Stomach (tissue), 9 donors: ENCODE measurements around the gene STX4. TPM values are rescaled to one million over a fixed set of nuclear protein-coding genes. Genes with fewer than 3 reads are reported as not detected.
A peak's percentile ranks its signal among the peaks of the same experiment; 100 is the strongest.

Experiments used
- DNase-seq, 2 donors: peaks; one replicate each; pipeline versions ENCODE4 v3.0.0 to v3.0.0-alpha.2; 2013 to 2019
- H3K27ac ChIP-seq, 5 donors: fragments of 200-600 bp in 4 of 5; sonication (generic) in 4 of 5; one replicate each; pipeline ENCODE4 v1.5.1; 2013 to 2019; ENCODE audit warnings: mild to moderate bottlenecking in 1 of 5, moderate library complexity in 1 of 5
- H3K27me3 ChIP-seq, 3 donors: fragments of 200-600 bp; sonication (generic); one replicate each; pipeline ENCODE4 v1.5.1; 2017 to 2019; ENCODE audit warnings: mixed run types in 1 of 3
- H3K36me3 ChIP-seq, 4 donors: fragments of 200-600 bp; sonication (generic); 1 replicate in 3 of 4; 2 replicates in 1 of 4; pipeline ENCODE4 v1.5.1; 2016 to 2019
- H3K4me1 ChIP-seq, 4 donors: fragments of 200-600 bp; sonication (generic); one replicate each; pipeline ENCODE4 v1.5.1; 2016 to 2019
- H3K4me3 ChIP-seq, 4 donors: fragments of 200-600 bp; sonication (generic) in 3 of 4; one replicate each; pipeline ENCODE4 v1.5.1; 2016 to 2019; ENCODE audit warnings: mild to moderate bottlenecking in 1 of 4
- H3K9me3 ChIP-seq, 4 donors: fragments of 200-600 bp; sonication (generic); one replicate each; pipeline ENCODE4 v1.5.1; 2016 to 2019
- CTCF ChIP-seq, 7 experiments: fragments of 450-650 bp in 4 of 7; fragments of 200-600 bp in 3 of 7; sonication (generic) in 3 of 7; IDR thresholded peaks; one replicate each; pipeline ENCODE4 v1.5.1; 2016 to 2019; ENCODE audit warnings: antibody characterized with exemption in 7 of 7, control low read depth in 2 of 7, mild to moderate bottlenecking in 1 of 7
- EP300 ChIP-seq: sonication (generic); formaldehyde crosslinking; IDR thresholded peaks from one replicate; pipeline ENCODE4 v1.6.1; 2017; ENCODE audit warnings: antibody characterized with exemption
- POLR2A ChIP-seq, 4 donors: fragments of 450-650 bp; IDR thresholded peaks; one replicate each; pipeline ENCODE4 v1.6.1; 2016; ENCODE audit warnings: antibody characterized with exemption in 4 of 4, control low read depth in 2 of 4, mild to moderate bottlenecking in 1 of 4, moderate library complexity in 1 of 4
- POLR2AphosphoS5 ChIP-seq, 3 donors: sonication (generic); formaldehyde crosslinking; IDR thresholded peaks; one replicate each; pipeline ENCODE4 v1.6.1; 2016; ENCODE audit warnings: antibody characterized with exemption in 3 of 3
- WGBS, 5 donors: extraction: QIAGEN DNeasy Blood & Tissue Kit in 3 of 5; methylation state at CpG; one replicate each; pipeline versions ENCODE4 v1.1.5 to v1.1.7; 2013 to 2018; 5-methylcytosine and 5-hydroxymethylcytosine counted together
- intact Hi-C: fragments of 100-400 bp; cut with DNase I; formaldehyde crosslinking; loops from one replicate; pipeline ENCODE4 v1.15.1; 2023; ENCODE audit warnings: low total_unique reads
- polyA plus RNA-seq, 3 donors: library from polyadenylated mRNA; stranded (reverse); fragments of 200-250 nt; gene quantifications; one replicate each; pipeline ENCODE4 v1.2.3, GENCODE V29; 2013
- total RNA-seq, 5 donors: library from RNA; depleted of rRNA; stranded (reverse); fragments of >200 nt; gene quantifications; one replicate each; pipeline versions ENCODE4 v1.1.0 to v1.2.3, GENCODE V29; 2014 to 2016
- donor health status: healthy with polysubstance abuse.
- donor health status: Bipolar disorder and iron deficiency.
- donor health status: healthy.

Gene STX4
- total and polyA plus RNA-seq, 8 donors: 13.8 to 254 (median 60.2) TPM

- no peaks in the 10 kb centered on the region for H3K9me3 ChIP-seq
- peak overlapping the region; percentile 47 to 52 (median 48) for H3K4me3 ChIP-seq
- intact Hi-C loops: no loop called here
- H3K36me3 ChIP-seq: peaks cover 27 to 61% (median 54%) of the 10 kb centered on the region in 4 donors
- WGBS, 5 donors: 37 to 55% (median 41%) methylated on average over 10 to 20 of the region's 20 CpGs
- peak overlapping the region; percentile 62 to 80 (median 78) for H3K27ac ChIP-seq
- H3K27me3 ChIP-seq: no peaks in the 10 kb centered on the region
- DNase-seq: peak; percentile 81 to 91
- peaks cover 10 to 16% (median 13%) of the 10 kb centered on the region in 4 donors for H3K4me1 ChIP-seq
- no peak for TF ChIP-seq EP300
- TF ChIP-seq CTCF (IDR thresholded peaks at IDR 0.05): peak in 1 of 7 experiments; percentile 32
- no peak for TF ChIP-seq POLR2A (IDR thresholded peaks at IDR 0.05)
- TF ChIP-seq POLR2AphosphoS5 (IDR thresholded peaks at IDR 0.05): no peak
Observed at GRCh38 chr16:30985401-30986128, 47.8 kb upstream of the STX4 start.

- peak overlapping the region in 1 of 4 donors; percentile 52 for H3K4me3 ChIP-seq
- no peak for DNase-seq
- TF ChIP-seq EP300: no peak
- no peak for TF ChIP-seq POLR2AphosphoS5 (IDR thresholded peaks at IDR 0.05)
- TF ChIP-seq POLR2A (IDR thresholded peaks at IDR 0.05): no peak
- no peak for TF ChIP-seq CTCF (IDR thresholded peaks at IDR 0.05)
- H3K4me1 ChIP-seq: peaks cover 10 to 16% (median 13%) of the 10 kb centered on the region in 4 donors
- H3K27me3 ChIP-seq: no peaks in the 10 kb centered on the region
- H3K27ac ChIP-seq: peak overlapping the region in 2 of 5 donors; percentile 69 to 78
- WGBS, 5 donors: 92 to 95% (median 93%) methylated on average over 18 to 29 of the region's 29 CpGs
- H3K36me3 ChIP-seq: peaks cover 19 to 53% (median 46%) of the 10 kb centered on the region in 4 donors
- intact Hi-C loops: no loop called here
- H3K9me3 ChIP-seq: no peaks in the 10 kb centered on the region
Observed at GRCh38 chr16:30986129-30986991, 47.0 kb upstream of the STX4 start.

GRCh38 chr16:30987581-30988190 is 45.7 kb upstream of the STX4 start:
- WGBS, 5 donors: 91 to 95% (median 93%) methylated on average over 20 to 30 of the region's 30 CpGs
- peaks cover 11 to 40% (median 32%) of the 10 kb centered on the region in 4 donors for H3K36me3 ChIP-seq
- H3K9me3 ChIP-seq: no peaks in the 10 kb centered on the region
- H3K4me1 ChIP-seq: peaks cover 10 to 16% (median 13%) of the 10 kb centered on the region in 4 donors
- no peak overlapping the region for H3K4me3 ChIP-seq
- no peak for DNase-seq
- TF ChIP-seq POLR2A (IDR thresholded peaks at IDR 0.05) (no peak), CTCF (IDR thresholded peaks at IDR 0.05) (no peak), EP300 (no peak), POLR2AphosphoS5 (IDR thresholded peaks at IDR 0.05) (no peak)
- intact Hi-C loops: no loop called here
- no peak overlapping the region for H3K27ac ChIP-seq
- no peaks in the 10 kb centered on the region for H3K27me3 ChIP-seq

DNA sequence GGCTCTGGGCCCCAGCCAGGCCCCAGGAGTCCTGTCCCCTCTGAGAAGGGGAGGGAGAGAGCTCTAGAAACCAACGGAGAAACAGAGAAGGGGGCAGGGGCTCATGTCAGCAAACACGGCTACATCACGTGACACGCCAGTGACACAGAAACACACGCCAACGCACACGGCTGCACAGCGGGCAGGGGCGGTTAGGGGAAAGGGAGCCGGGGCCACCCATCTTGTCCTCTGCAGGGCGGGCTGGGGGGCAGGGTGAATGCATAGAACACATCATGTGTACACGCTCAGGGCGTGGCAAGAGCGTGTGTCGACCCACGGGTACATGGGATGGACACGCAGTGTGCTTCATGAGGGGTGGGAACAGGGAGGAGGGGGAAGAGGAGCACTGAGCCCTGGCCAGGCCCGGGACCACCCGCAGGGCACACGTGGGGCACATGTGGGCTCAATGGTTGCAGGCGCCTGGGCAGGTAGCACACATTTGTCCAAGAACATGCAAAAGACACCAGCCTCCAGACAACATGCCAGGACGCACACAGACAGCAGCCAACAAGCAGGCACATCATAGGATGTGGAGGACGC is 43.8 kb upstream of the STX4 start:
- Histone ChIP-seq H3K27me3 (no peaks in the 10 kb centered on the region), H3K36me3 (peaks cover 0 to 21% (median 14%) of the 10 kb centered on the region in 4 donors), H3K4me1 (peaks cover 10 to 15% (median 13%) of the 10 kb centered on the region in 4 donors), H3K9me3 (no peaks in the 10 kb centered on the region), H3K4me3 (no peak overlapping the region), H3K27ac (no peak overlapping the region)
- 80 to 85% (median 81%) methylated on average over 22 to 23 of the region's 23 CpGs for WGBS, 5 donors
- TF ChIP-seq CTCF (IDR thresholded peaks at IDR 0.05) (no peak), EP300 (no peak), POLR2AphosphoS5 (IDR thresholded peaks at IDR 0.05) (no peak), POLR2A (IDR thresholded peaks at IDR 0.05) (no peak)
- DNase-seq: no peak
- intact Hi-C loops: no loop called here
